HEK293 (cell line): ENCODE data around the gene SOWAHD.

Source experiments
- BCL11B ChIP-seq: fragments of 450-650 bp; formaldehyde crosslinking; IDR thresholded peaks from 2 replicates; pipeline ENCODE4 v1.5.1; 2016; ENCODE audit warnings: low read depth, missing biosample characterization, missing genetic modification characterization
- BCL6B ChIP-seq: fragments of 450-650 bp; formaldehyde crosslinking; IDR thresholded peaks from 2 replicates; pipeline ENCODE4 v1.5.1; 2017; ENCODE audit warnings: missing biosample characterization, missing genetic modification characterization
- CTCF ChIP-seq: fragments of 450-650 bp; formaldehyde crosslinking; IDR thresholded peaks from 2 replicates; pipeline ENCODE4 v1.5.1; 2016; ENCODE audit warnings: missing biosample characterization, missing genetic modification characterization
- KLF8 ChIP-seq: fragments of 450-650 bp; formaldehyde crosslinking; IDR thresholded peaks from 2 replicates; pipeline ENCODE4 v1.5.1; 2016; ENCODE audit warnings: missing biosample characterization, missing genetic modification characterization
- MZF1 ChIP-seq: fragments of 450-650 bp; formaldehyde crosslinking; IDR thresholded peaks from 2 replicates; pipeline ENCODE4 v1.5.1; 2017; ENCODE audit warnings: missing biosample characterization, missing genetic modification characterization, borderline replicate concordance
- OSR2 ChIP-seq: fragments of 450-650 bp; formaldehyde crosslinking; IDR thresholded peaks from 2 replicates; pipeline ENCODE4 v1.5.1; 2016; ENCODE audit warnings: missing biosample characterization, missing genetic modification characterization
- REST ChIP-seq: fragments of 450-650 bp; formaldehyde crosslinking; IDR thresholded peaks from 2 replicates; pipeline ENCODE4 v1.5.1; 2016; ENCODE audit warnings: missing biosample characterization, missing genetic modification characterization
- ZBTB10 ChIP-seq: fragments of 450-650 bp; formaldehyde crosslinking; IDR thresholded peaks from 2 replicates; pipeline ENCODE4 v1.5.1; 2016; ENCODE audit warnings: missing biosample characterization, missing genetic modification characterization
- ZBTB48 ChIP-seq: fragments of 450-650 bp; formaldehyde crosslinking; IDR thresholded peaks from 2 replicates; pipeline ENCODE4 v1.5.1; 2016; ENCODE audit warnings: missing biosample characterization, missing genetic modification characterization
- ZBTB7A ChIP-seq: fragments of 450-650 bp; formaldehyde crosslinking; IDR thresholded peaks from 2 replicates; pipeline ENCODE4 v1.5.1; 2016; ENCODE audit warnings: low read depth, missing biosample characterization, missing genetic modification characterization
- ZNF121 ChIP-seq: fragments of 450-650 bp; formaldehyde crosslinking; IDR thresholded peaks from 2 replicates; pipeline ENCODE4 v1.5.1; 2016; ENCODE audit warnings: missing biosample characterization, missing genetic modification characterization
- ZNF132 ChIP-seq: fragments of 450-650 bp; formaldehyde crosslinking; IDR thresholded peaks from 2 replicates; pipeline ENCODE4 v1.5.1; 2017; ENCODE audit warnings: missing biosample characterization, missing genetic modification characterization, borderline replicate concordance
- ZNF175 ChIP-seq: fragments of 450-650 bp; formaldehyde crosslinking; IDR thresholded peaks from 2 replicates; pipeline ENCODE4 v1.5.1; 2016; ENCODE audit warnings: missing biosample characterization, missing genetic modification characterization
- ZNF19 ChIP-seq: fragments of 450-650 bp; formaldehyde crosslinking; IDR thresholded peaks from 2 replicates; pipeline ENCODE4; 2016; ENCODE audit warnings: missing biosample characterization, missing genetic modification characterization, low read depth
- ZNF335 ChIP-seq: fragments of 450-650 bp; formaldehyde crosslinking; conservative IDR thresholded peaks from 2 replicates; pipeline ENCODE4 v1.5.1; 2016; ENCODE audit warnings: missing biosample characterization, missing genetic modification characterization
- ZNF362 ChIP-seq: fragments of 450-650 bp; formaldehyde crosslinking; IDR thresholded peaks from 2 replicates; pipeline ENCODE4 v1.5.1; 2016; ENCODE audit warnings: missing biosample characterization, missing genetic modification characterization
- ZNF398 ChIP-seq: fragments of 450-650 bp; formaldehyde crosslinking; IDR thresholded peaks from 2 replicates; pipeline ENCODE4 v1.5.1; 2017; ENCODE audit warnings: missing biosample characterization, missing genetic modification characterization
- ZNF423 ChIP-seq: fragments of 450-650 bp; formaldehyde crosslinking; IDR thresholded peaks from 2 replicates; pipeline ENCODE4 v1.5.1; 2016; ENCODE audit warnings: missing biosample characterization, missing genetic modification characterization
- ZNF433 ChIP-seq: fragments of 450-650 bp; formaldehyde crosslinking; IDR thresholded peaks from 2 replicates; pipeline ENCODE4 v1.5.1; 2016; ENCODE audit warnings: missing biosample characterization, missing genetic modification characterization, low read depth
- ZNF501 ChIP-seq: fragments of 450-650 bp; formaldehyde crosslinking; IDR thresholded peaks from 2 replicates; pipeline ENCODE4 v1.5.1; 2016; ENCODE audit warnings: missing biosample characterization, missing genetic modification characterization
- ZNF530 ChIP-seq: fragments of 450-650 bp; formaldehyde crosslinking; IDR thresholded peaks from 2 replicates; pipeline ENCODE4 v1.5.1; 2016; ENCODE audit warnings: low read depth, missing biosample characterization, missing genetic modification characterization
- ZNF580 ChIP-seq: fragments of 450-650 bp; formaldehyde crosslinking; IDR thresholded peaks from 2 replicates; pipeline ENCODE4 v1.5.1; 2016; ENCODE audit warnings: missing biosample characterization, missing genetic modification characterization
- ZNF600 ChIP-seq: fragments of 450-650 bp; formaldehyde crosslinking; IDR thresholded peaks from 2 replicates; pipeline ENCODE4 v1.5.1; 2016; ENCODE audit warnings: missing biosample characterization, missing genetic modification characterization
- ZNF704 ChIP-seq: fragments of 450-650 bp; formaldehyde crosslinking; IDR thresholded peaks from 2 replicates; pipeline ENCODE4 v1.5.1; 2016; ENCODE audit warnings: missing biosample characterization, missing genetic modification characterization
- ZXDB ChIP-seq: fragments of 450-650 bp; formaldehyde crosslinking; IDR thresholded peaks from 2 replicates; pipeline ENCODE4 v1.5.1; 2016; ENCODE audit warnings: missing biosample characterization, missing genetic modification characterization

SOWAHD gene

GRCh38 chrX:119757979-119758730 lies at the start of gene SOWAHD (continued):
- TF ChIP-seq ZNF530 (no peak), KLF8 (tag by site-specific recombination) (0 out of 2 replicates have a peak, but pooled peaks have one; percentile 41), ZNF175 (tag by site-specific recombination) (no peak), ZNF704 (tag by site-specific recombination) (no peak), ZNF19 (tag by site-specific recombination) (no peak), ZNF398 (tag by site-specific recombination) (peak; percentile 95), ZNF132 (tag by site-specific recombination) (no peak), CTCF (0 out of 2 replicates have a peak, but pooled peaks have one; percentile 9), ZNF433 (tag by site-specific recombination) (no peak), ZNF121 (no peak), REST (tag by site-specific recombination) (no peak), ZNF362 (tag by site-specific recombination) (no peak), ZBTB48 (tag by site-specific recombination) (no peak), OSR2 (tag by site-specific recombination) (no peak), ZNF423 (tag by site-specific recombination) (no peak), MZF1 (no peak), ZNF580 (tag by site-specific recombination) (no peak), ZBTB10 (tag by site-specific recombination) (peak; percentile 38; the same call in 1 of the 2 replicates), ZBTB7A (tag by site-specific recombination) (0 out of 2 replicates have a peak, but pooled peaks have one; percentile 26), BCL6B (no peak), ZNF600 (tag by site-specific recombination) (peak; percentile 38), ZNF335 (tag by site-specific recombination) (peak; percentile 88), BCL11B (tag by site-specific recombination) (no peak), ZXDB (tag by site-specific recombination) (no peak; the same call in 1 of the 2 replicates), ZNF501 (tag by site-specific recombination) (0 out of 2 replicates have a peak, but pooled peaks have one; percentile 31)
